ENCODE data around the gene FOXP1.

DNA sequence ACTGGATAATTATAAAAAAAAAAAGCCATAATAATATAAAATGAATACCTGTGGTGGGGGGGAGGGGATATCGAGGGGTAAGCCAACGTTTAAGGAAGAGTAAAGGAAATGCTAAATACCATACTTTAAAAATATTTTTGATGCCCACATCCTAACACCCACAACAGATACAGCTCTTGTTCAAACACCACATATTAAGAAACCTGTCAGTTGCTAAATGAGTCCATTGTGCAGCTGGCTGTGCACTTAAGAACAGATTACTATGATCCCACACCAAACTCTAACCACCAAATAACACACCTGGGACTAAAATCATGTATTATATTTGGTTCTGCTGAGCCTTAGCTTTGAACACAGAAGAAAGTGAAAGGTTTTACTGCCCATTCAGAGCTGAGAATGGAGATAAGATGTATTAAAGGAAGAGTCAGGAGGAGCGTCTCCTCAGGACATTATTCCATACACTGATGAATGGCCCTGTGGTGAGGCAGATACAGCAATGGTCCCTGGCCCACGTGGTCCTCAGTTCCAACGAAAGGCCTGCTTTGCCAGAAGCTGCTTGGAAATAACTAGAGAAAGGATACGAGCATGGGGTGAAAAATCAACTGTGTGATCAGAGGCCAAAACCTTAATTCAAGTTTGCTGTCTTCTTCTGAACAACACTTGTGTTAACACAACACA lies 515.4 kb downstream of the FOXP1 start:
- TF ChIP-seq, protein P1, sequence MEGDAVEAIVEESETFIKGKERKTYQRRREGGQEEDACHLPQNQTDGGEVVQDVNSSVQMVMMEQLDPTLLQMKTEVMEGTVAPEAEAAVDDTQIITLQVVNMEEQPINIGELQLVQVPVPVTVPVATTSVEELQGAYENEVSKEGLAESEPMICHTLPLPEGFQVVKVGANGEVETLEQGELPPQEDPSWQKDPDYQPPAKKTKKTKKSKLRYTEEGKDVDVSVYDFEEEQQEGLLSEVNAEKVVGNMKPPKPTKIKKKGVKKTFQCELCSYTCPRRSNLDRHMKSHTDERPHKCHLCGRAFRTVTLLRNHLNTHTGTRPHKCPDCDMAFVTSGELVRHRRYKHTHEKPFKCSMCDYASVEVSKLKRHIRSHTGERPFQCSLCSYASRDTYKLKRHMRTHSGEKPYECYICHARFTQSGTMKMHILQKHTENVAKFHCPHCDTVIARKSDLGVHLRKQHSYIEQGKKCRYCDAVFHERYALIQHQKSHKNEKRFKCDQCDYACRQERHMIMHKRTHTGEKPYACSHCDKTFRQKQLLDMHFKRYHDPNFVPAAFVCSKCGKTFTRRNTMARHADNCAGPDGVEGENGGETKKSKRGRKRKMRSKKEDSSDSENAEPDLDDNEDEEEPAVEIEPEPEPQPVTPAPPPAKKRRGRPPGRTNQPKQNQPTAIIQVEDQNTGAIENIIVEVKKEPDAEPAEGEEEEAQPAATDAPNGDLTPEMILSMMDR (IDR thresholded peaks at IDR 0.05; ENCODE audit: poor library complexity), result no peak
- TF ChIP-seq EZH2 (IDR thresholded peaks at IDR 0.05; ENCODE audit: borderline replicate concordance) (no peak), EZH2phosphoT487 (IDR thresholded peaks at IDR 0.05; ENCODE audit: low read depth, severe bottlenecking, unreplicated experiment) (no peak)
